Measurements from ENCODE around the gene COL8A2.

DNA sequence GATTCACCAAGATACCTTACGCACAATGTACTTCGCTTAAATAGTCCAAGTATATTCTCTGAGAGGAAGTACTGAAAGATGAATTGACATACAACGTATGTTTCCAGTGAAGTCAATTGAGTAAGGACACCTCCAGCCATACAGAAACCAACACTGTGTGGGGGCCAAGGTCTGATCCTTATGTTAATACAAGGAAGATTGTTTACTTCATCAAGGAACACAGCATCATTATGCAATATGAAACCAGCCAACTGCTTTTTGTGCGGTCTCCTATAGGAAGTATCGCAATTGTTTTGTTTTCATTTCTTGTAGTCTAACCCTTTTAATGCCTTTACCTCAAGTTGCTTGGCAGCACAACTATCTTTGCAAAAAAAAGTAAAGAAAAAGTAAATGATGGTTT, 69.3 kb downstream of the COL8A2 start:
- TF ChIP-seq, protein P1, sequence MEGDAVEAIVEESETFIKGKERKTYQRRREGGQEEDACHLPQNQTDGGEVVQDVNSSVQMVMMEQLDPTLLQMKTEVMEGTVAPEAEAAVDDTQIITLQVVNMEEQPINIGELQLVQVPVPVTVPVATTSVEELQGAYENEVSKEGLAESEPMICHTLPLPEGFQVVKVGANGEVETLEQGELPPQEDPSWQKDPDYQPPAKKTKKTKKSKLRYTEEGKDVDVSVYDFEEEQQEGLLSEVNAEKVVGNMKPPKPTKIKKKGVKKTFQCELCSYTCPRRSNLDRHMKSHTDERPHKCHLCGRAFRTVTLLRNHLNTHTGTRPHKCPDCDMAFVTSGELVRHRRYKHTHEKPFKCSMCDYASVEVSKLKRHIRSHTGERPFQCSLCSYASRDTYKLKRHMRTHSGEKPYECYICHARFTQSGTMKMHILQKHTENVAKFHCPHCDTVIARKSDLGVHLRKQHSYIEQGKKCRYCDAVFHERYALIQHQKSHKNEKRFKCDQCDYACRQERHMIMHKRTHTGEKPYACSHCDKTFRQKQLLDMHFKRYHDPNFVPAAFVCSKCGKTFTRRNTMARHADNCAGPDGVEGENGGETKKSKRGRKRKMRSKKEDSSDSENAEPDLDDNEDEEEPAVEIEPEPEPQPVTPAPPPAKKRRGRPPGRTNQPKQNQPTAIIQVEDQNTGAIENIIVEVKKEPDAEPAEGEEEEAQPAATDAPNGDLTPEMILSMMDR (IDR thresholded peaks at IDR 0.05; ENCODE audit: low read length), result no peak
- TF ChIP-seq EZH2 (IDR thresholded peaks at IDR 0.05; ENCODE audit: borderline replicate concordance, low read length), result no peak

Data from OCI-LY1 (cell line).